HEK293 (cell line): ENCODE data around the gene CDK19.
"Not testable (repeated sequence)": the region's sequence is repeated elsewhere in the genome, so short reads cannot be mapped to it uniquely, and the experiment has no call there.

Experiments used
- CTCF ChIA-PET: fragments of 350-600 bp; formaldehyde crosslinking; extraction: SDS; loops from one replicate; lab custom pipeline; 2021; ENCODE audit warnings: antibody characterized with exemption; lab: Yijun Ruan, JAX
- POLR2A ChIA-PET: fragments of 300-600 bp; formaldehyde crosslinking; extraction: SDS; loops from one replicate; lab custom pipeline; 2020; ENCODE audit warnings: antibody characterized with exemption, inconsistent platforms; lab: Yijun Ruan, JAX
- H3K27ac ChIP-seq: fragments of 200-500 bp; sonication (Bioruptor generic); 2 replicates; pipeline ENCODE4 v1.5.1; 2014; ENCODE audit warnings: low read depth, low read length, control low read depth, inconsistent platforms; ENCODE audit errors: extremely low read depth
- H3K36me3 ChIP-seq, 2 experiments: fragments of 200-500 bp in 1 of 2; sonication (Bioruptor generic) in 1 of 2; 1 replicate in 1 of 2; 2 replicates in 1 of 2; pipeline ENCODE4 v1.5.1; 2014 to 2017; ENCODE audit warnings: inconsistent platforms in 2 of 2, low read length in 2 of 2; ENCODE audit not compliant: control insufficient read depth in 2 of 2, insufficient read depth in 1 of 2
- H3K4me1 ChIP-seq: fragments of 200-500 bp; sonication (Bioruptor generic); 2 replicates; pipeline ENCODE4 v1.5.1; 2014; ENCODE audit warnings: mild to moderate bottlenecking, low read length, inconsistent platforms; ENCODE audit not compliant: control insufficient read depth, insufficient read depth
- H3K4me3 ChIP-seq: 2 replicates; pipeline ENCODE4 v1.5.1; 2011; ENCODE audit warnings: low read depth, mild to moderate bottlenecking, control low read depth, low read length, moderate library complexity
- H3K9me3 ChIP-seq: fragments of 200-500 bp; sonication (Bioruptor generic); 2 replicates; pipeline ENCODE4 v1.5.1; 2014; ENCODE audit warnings: low read depth, low read length, inconsistent platforms; ENCODE audit not compliant: control insufficient read depth, insufficient read depth
- BCL11B ChIP-seq: fragments of 450-650 bp; formaldehyde crosslinking; IDR thresholded peaks from 2 replicates; pipeline ENCODE4 v1.5.1; 2016; ENCODE audit warnings: low read depth, missing biosample characterization, missing genetic modification characterization
- BCL6B ChIP-seq: fragments of 450-650 bp; formaldehyde crosslinking; IDR thresholded peaks from 2 replicates; pipeline ENCODE4 v1.5.1; 2017; ENCODE audit warnings: missing biosample characterization, missing genetic modification characterization
- FEZF1 ChIP-seq: fragments of 450-650 bp; formaldehyde crosslinking; IDR thresholded peaks from 2 replicates; pipeline ENCODE4 v1.5.1; 2016; ENCODE audit warnings: missing biosample characterization, missing genetic modification characterization
- KLF7 ChIP-seq: fragments of 450-650 bp; formaldehyde crosslinking; IDR thresholded peaks from 2 replicates; pipeline ENCODE4 v1.5.1; 2016; ENCODE audit warnings: missing biosample characterization, missing genetic modification characterization, borderline replicate concordance
- MYNN ChIP-seq: fragments of 450-650 bp; formaldehyde crosslinking; IDR thresholded peaks from 2 replicates; pipeline ENCODE4 v1.5.1; 2016; ENCODE audit warnings: missing biosample characterization, missing genetic modification characterization, borderline replicate concordance
- SCRT1 ChIP-seq: fragments of 450-650 bp; formaldehyde crosslinking; IDR thresholded peaks from 2 replicates; pipeline ENCODE4 v1.5.1; 2016; ENCODE audit warnings: missing biosample characterization, missing genetic modification characterization, borderline replicate concordance
- SCRT2 ChIP-seq: fragments of 450-650 bp; formaldehyde crosslinking; IDR thresholded peaks from 2 replicates; pipeline ENCODE4 v1.5.1; 2016; ENCODE audit warnings: missing biosample characterization, missing genetic modification characterization
- ZBTB20 ChIP-seq: fragments of 450-650 bp; formaldehyde crosslinking; IDR thresholded peaks from 2 replicates; pipeline ENCODE4 v1.5.1; 2016; ENCODE audit warnings: missing biosample characterization, missing genetic modification characterization
- ZNF148 ChIP-seq: fragments of 450-650 bp; formaldehyde crosslinking; IDR thresholded peaks from 2 replicates; pipeline ENCODE4 v1.5.0; 2017; ENCODE audit warnings: missing biosample characterization, missing genetic modification characterization, borderline replicate concordance
- ZNF214 ChIP-seq: fragments of 450-650 bp; formaldehyde crosslinking; IDR thresholded peaks from 2 replicates; pipeline ENCODE4 v1.5.1; 2017; ENCODE audit warnings: missing biosample characterization, mild to moderate bottlenecking, missing genetic modification characterization, borderline replicate concordance
- ZNF248 ChIP-seq: fragments of 450-650 bp; formaldehyde crosslinking; IDR thresholded peaks from 2 replicates; pipeline ENCODE4 v1.5.1; 2017; ENCODE audit warnings: missing biosample characterization, missing genetic modification characterization
- ZNF354C ChIP-seq: fragments of 450-650 bp; formaldehyde crosslinking; IDR thresholded peaks from 2 replicates; pipeline ENCODE4 v1.5.1; 2016; ENCODE audit warnings: missing biosample characterization, missing genetic modification characterization, low read depth, borderline replicate concordance
- ZNF391 ChIP-seq: fragments of 450-650 bp; formaldehyde crosslinking; IDR thresholded peaks from 2 replicates; pipeline ENCODE4 v1.5.1; 2016; ENCODE audit warnings: low read depth, missing biosample characterization, missing genetic modification characterization, borderline replicate concordance
- ZNF548 ChIP-seq: fragments of 450-650 bp; formaldehyde crosslinking; IDR thresholded peaks from 2 replicates; pipeline ENCODE4 v1.5.1; 2016; ENCODE audit warnings: missing biosample characterization, missing genetic modification characterization
- ZNF558 ChIP-seq: fragments of 450-650 bp; formaldehyde crosslinking; IDR thresholded peaks from 2 replicates; pipeline ENCODE4 v1.5.1; 2016; ENCODE audit warnings: missing biosample characterization, missing genetic modification characterization
- ZNF560 ChIP-seq: fragments of 450-650 bp; formaldehyde crosslinking; IDR thresholded peaks from 2 replicates; pipeline ENCODE4 v1.5.1; 2017; ENCODE audit warnings: missing biosample characterization, missing genetic modification characterization, borderline replicate concordance
- ZNF660 ChIP-seq: fragments of 450-650 bp; IDR thresholded peaks from 2 replicates; pipeline ENCODE4 v1.5.1; 2018; ENCODE audit warnings: missing biosample characterization, mild to moderate bottlenecking, missing genetic modification characterization
- ZNF670 ChIP-seq: fragments of 450-650 bp; formaldehyde crosslinking; IDR thresholded peaks from 2 replicates; pipeline ENCODE4 v1.5.1; 2016; ENCODE audit warnings: missing biosample characterization, missing genetic modification characterization, low read depth

Gene CDK19

DNA sequence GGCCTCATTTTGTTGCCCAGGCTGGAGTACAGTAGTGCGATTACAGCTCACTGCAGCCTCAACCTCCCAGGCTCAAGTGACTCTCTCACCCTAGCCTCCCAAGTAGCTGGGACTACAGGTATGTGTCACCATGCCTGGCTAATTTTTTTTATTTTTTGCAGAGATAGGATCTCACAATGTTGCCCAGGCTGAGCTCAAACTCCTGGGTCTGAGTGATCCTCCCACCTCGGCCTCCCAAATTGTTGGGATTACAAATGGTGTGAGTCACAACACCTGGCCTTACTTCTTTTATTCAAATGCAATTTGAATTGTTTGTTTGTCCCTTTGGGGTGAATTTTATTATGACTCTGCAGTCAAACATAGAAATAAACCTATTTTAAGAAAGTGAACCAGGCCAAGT lies 207.1 kb downstream of the CDK19 start:
- Histone ChIP-seq H3K4me3 (no peak overlapping the region), H3K36me3 (no peaks in the 10 kb centered on the region), H3K4me1 (no peaks in the 10 kb centered on the region), H3K27ac (no peak overlapping the region), H3K9me3 (no peaks in the 10 kb centered on the region)
- ChIA-PET CTCF (interaction anchor here (1.1 kb wide), 1 partner anchor 12 kb away, joined by 3 read pairs; no protein-coding TSS in a partner anchor), POLR2A (no interaction called here)
- TF ChIP-seq ZNF248 (tag by site-specific recombination) (no peak), ZNF354C (tag by site-specific recombination) (no peak), ZNF558 (tag by site-specific recombination) (no peak), ZNF391 (tag by site-specific recombination) (no peak), KLF7 (tag by site-specific recombination) (no peak), ZNF148 (tag by site-specific recombination) (no peak), BCL6B (tag by site-specific recombination) (no peak), BCL11B (tag by site-specific recombination) (no peak), ZNF214 (tag by site-specific recombination) (no peak), ZNF660 (tag by site-specific recombination) (no peak)

GRCh38 chr6:110606151-110606550 lies 209.1 kb downstream of the CDK19 start:
- ChIA-PET CTCF (no interaction called here), POLR2A (no interaction called here)
- TF ChIP-seq FEZF1 (no peak), MYNN (no peak), ZNF548 (tag by site-specific recombination) (no peak), ZNF670 (tag by site-specific recombination) (no peak), ZBTB20 (tag by site-specific recombination) (no peak), ZNF560 (tag by site-specific recombination) (no peak)

DNA sequence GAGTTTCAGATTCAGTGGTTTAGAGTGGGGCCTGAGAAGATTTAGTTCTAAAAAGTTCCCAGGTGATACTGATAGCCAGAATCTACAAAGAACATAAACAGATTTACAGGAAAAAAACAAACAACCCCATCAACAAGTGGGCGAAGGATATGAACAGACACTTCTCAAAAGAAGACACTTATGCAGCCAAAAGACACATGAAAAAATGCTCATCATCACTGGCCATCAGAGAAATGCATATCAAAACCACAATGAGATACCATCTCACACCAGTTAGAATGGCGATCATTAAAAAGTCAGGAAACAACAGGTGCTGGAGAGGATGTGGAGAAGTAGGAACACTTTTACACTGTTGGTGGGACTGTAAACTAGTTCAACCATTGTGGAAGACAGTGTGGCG lies 214.6 kb downstream of the CDK19 start:
- H3K27ac ChIP-seq, H3K4me1 ChIP-seq, POLR2A ChIA-PET, H3K36me3 ChIP-seq, H3K4me3 ChIP-seq, CTCF ChIA-PET, H3K9me3 ChIP-seq: not testable (repeated sequence)
- TF ChIP-seq SCRT1 (peak; percentile 65; the same call in 1 of the 2 replicates), SCRT2 (tag by site-specific recombination) (peak; percentile 92)

More at GRCh38 chr6:110606151-110606550, 209.1 kb downstream of the CDK19 start:
- H3K4me1 ChIP-seq, result no peaks in the 10 kb centered on the region
- H3K9me3 ChIP-seq, result no peaks in the 10 kb centered on the region
- H3K27ac ChIP-seq, result no peak overlapping the region
- H3K4me3 ChIP-seq, result no peak overlapping the region
- no peaks in the 10 kb centered on the region for H3K36me3 ChIP-seq
